ENCODE measurements around the gene TCN2. TPM values are rescaled to one million over a fixed set of nuclear protein-coding genes. Genes with fewer than 3 reads are reported as not detected.
"Not testable (repeated sequence)": the region's sequence is repeated elsewhere in the genome, so short reads cannot be mapped to it uniquely, and the experiment has no call there.

TCN2 gene
- total RNA-seq = 21.6 TPM

GRCh38 chr22:30606455-30607299 lies at the start of gene TCN2:
TSS of gene TCN2 (plus strand) at chr22:30607174. CDS start at chr22:30607332, 158 bp downstream.
- ATAC-seq = peak; percentile 91
- intact Hi-C loops (cut with DNase I) = no loop called here
- peak; percentile 85 for DNase-seq (ENCODE audit: low spot score)

- ATAC-seq = no peak
- intact Hi-C loops (cut with DNase I) = no loop called here
- DNase-seq (ENCODE audit: low spot score) = no peak
Measured at GRCh38 chr22:30557243-30557642, 49.7 kb upstream of the TCN2 start.

GRCh38 chr22:30559889-30560288 lies 47.1 kb upstream of the TCN2 start:
- ATAC-seq = no peak
- no peak for DNase-seq (ENCODE audit: low spot score)
- intact Hi-C loops (cut with DNase I) = no loop called here

GRCh38 chr22:30560643-30561202 lies 46.3 kb upstream of the TCN2 start:
- DNase-seq (ENCODE audit: low spot score); ATAC-seq; intact Hi-C loops (cut with DNase I): not testable (repeated sequence)

- DNase-seq (ENCODE audit: low spot score) (no peak), ATAC-seq (no peak)
- intact Hi-C loops (cut with DNase I) = no loop called here
Measured at GRCh38 chr22:30561402-30562189, 45.4 kb upstream of the TCN2 start.

GRCh38 chr22:30562366-30562765 lies 44.6 kb upstream of the TCN2 start:
- intact Hi-C loops (cut with DNase I) = no loop called here
- DNase-seq (ENCODE audit: low spot score) = no peak

GRCh38 chr22:30564045-30564760 lies 42.8 kb upstream of the TCN2 start:
- ATAC-seq (no peak), DNase-seq (ENCODE audit: low spot score) (no peak)
- intact Hi-C loops (cut with DNase I) = no loop called here

More at GRCh38 chr22:30562366-30562765, 44.6 kb upstream of the TCN2 start:
- ATAC-seq = no peak

GRCh38 chr22:30564761-30565119 lies 42.2 kb upstream of the TCN2 start:
- DNase-seq (ENCODE audit: low spot score) = no peak
- intact Hi-C loops (cut with DNase I) = no loop called here
- ATAC-seq = no peak

- DNase-seq (ENCODE audit: low spot score) (no peak), ATAC-seq (no peak)
- intact Hi-C loops (cut with DNase I) = no loop called here
Measured at GRCh38 chr22:30565341-30565740, 41.6 kb upstream of the TCN2 start.

GRCh38 chr22:30566125-30566524 lies 40.8 kb upstream of the TCN2 start:
- no peak for DNase-seq (ENCODE audit: low spot score)
- ATAC-seq = no peak
- intact Hi-C loops (cut with DNase I) = no loop called here

GRCh38 chr22:30567277-30567676 lies 39.7 kb upstream of the TCN2 start:
- ATAC-seq; intact Hi-C loops (cut with DNase I); DNase-seq (ENCODE audit: low spot score): not testable (repeated sequence)

- intact Hi-C loops (cut with DNase I) = no loop called here
- DNase-seq (ENCODE audit: low spot score) (no peak), ATAC-seq (no peak)
Measured at GRCh38 chr22:30568137-30568805, 38.7 kb upstream of the TCN2 start.

- intact Hi-C loops (cut with DNase I) = no loop called here
- ATAC-seq = no peak
- DNase-seq (ENCODE audit: low spot score) = no peak
Measured at GRCh38 chr22:30569674-30570202, 37.2 kb upstream of the TCN2 start.

GRCh38 chr22:30572210-30572609 lies 34.8 kb upstream of the TCN2 start:
- ATAC-seq = no peak
- DNase-seq (ENCODE audit: low spot score) = no peak
- intact Hi-C loops (cut with DNase I) = no loop called here

GRCh38 chr22:30572840-30573593 lies 34.0 kb upstream of the TCN2 start:
- intact Hi-C loops (cut with DNase I) = no loop called here
- no peak for DNase-seq (ENCODE audit: low spot score)

GRCh38 chr22:30573594-30574094 lies 33.3 kb upstream of the TCN2 start:
- ATAC-seq (no peak), DNase-seq (ENCODE audit: low spot score) (no peak)
- intact Hi-C loops (cut with DNase I) = no loop called here

More at GRCh38 chr22:30572840-30573593, 34.0 kb upstream of the TCN2 start:
- peak; percentile 11 for ATAC-seq

GRCh38 chr22:30574095-30574981 lies 32.6 kb upstream of the TCN2 start, which contains the start of gene GAL3ST1:
TSS of gene GAL3ST1 (minus strand) at chr22:30574665. CDS start at chr22:30557392, 17,273 bp downstream.
- intact Hi-C loops (cut with DNase I) = no loop called here
- DNase-seq (ENCODE audit: low spot score) (peak; percentile 70), ATAC-seq (peak; percentile 43)
